Fibroblast of skin of scalp (primary cell): ENCODE measurements around the gene DNAI4. TPM values are rescaled to one million over a fixed set of nuclear protein-coding genes. Genes with fewer than 3 reads are reported as not detected.
"Not testable (repeated sequence)": the region's sequence is repeated elsewhere in the genome, so short reads cannot be mapped to it uniquely, and the experiment has no call there.

Experiments used
- DNase-seq: peaks from one replicate; pipeline ENCODE4 v3.0.0-alpha.2; 2013
- polyA plus RNA-seq, 2 experiments: library from polyadenylated mRNA; unstranded; fragments of 120-200 nt; gene quantifications; one replicate each; pipeline ENCODE4 v1.2.1, GENCODE V29; 2013; ENCODE audit not compliant: insufficient read length in 2 of 2

The DNAI4 gene, protein sequence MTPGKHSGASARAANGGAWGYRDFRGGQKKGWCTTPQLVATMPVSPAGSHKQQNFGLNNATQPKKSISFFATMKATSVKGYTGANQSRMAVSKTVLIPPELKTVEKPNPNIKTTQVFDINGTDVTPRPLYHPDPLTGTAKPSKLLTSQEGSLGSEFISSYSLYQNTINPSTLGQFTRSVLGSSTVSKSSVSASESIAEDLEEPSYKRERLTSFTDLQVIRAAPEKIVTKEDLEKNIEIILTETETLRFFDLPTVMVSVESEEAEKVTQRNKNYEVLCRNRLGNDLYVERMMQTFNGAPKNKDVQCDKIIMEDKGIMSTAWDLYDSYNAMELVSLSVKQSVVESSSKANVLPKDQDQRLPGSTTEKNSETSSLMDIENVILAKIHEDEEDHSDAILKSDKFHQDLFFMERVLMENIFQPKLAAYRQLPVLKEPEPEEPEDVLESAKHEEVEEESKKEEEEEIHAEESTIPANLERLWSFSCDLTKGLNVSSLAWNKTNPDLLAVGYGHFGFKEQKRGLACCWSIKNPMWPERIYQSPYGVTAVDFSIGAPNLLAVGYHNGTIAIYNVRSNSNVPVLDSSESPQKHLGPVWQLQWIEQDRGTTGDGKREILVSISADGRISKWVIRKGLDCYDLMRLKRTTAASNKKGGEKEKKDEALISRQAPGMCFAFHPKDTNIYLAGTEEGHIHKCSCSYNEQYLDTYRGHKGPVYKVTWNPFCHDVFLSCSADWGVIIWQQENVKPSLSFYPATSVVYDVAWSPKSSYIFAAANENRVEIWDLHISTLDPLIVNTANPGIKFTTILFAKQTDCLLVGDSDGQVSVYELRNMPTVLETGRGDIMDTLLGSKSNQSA
- 1.5 TPM for polyA plus RNA-seq (2013, experiment 1 of 2; ENCODE audit: insufficient read length)
- polyA plus RNA-seq (2013, experiment 2 of 2; ENCODE audit: insufficient read length), result 1.8 TPM

DNA sequence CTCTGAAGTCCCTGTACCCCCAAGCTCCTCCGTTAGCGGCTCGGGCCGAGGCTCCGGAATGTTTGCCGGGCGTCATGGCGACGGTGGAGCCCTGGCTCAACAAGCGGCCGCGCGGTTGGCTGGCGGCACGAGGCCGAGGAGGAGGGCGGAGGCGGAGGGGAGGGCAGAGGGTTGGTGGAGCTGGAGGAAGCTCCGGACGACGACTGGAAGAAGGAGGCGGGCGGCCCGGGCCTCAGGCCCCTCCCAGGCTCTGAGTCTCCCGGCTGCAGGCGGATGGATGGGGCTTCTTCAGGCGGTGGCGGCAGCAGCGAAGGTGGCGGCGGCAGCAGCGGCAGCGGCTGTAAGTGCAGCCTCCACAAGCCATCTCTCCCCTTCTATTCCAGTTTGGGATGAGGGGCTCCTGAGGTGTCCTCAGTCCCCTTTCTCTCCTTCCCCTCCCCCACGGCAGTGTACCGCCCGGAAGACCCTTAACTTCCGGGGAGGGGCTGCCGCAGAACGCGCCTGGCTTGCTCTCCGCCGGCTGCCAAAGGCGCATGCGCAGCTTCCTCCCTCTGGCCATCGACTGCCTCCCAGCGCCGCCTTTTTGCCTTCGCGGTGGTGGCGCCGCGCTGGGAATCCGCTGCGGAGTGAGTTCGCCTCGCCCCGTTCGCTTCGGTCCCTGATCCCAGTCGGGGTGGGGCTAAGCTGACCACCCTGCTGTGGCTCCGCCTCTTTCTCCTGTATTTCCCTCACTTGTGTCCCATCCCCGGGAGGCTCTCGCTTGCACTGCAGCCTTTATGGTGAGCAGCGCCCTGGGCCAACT lies at the start of gene DNAI4, which contains the start of gene MIER1:
Gene DNAI4 (minus strand): TSS at position 101 of the 802 bp plus-strand sequence. CDS start 25 bp downstream, at position 76.
Gene MIER1 (plus strand): TSS at position 235 of the 802 bp plus-strand sequence. CDS start 39 bp downstream, at position 274.
- peak; percentile 99 for DNase-seq

DNA sequence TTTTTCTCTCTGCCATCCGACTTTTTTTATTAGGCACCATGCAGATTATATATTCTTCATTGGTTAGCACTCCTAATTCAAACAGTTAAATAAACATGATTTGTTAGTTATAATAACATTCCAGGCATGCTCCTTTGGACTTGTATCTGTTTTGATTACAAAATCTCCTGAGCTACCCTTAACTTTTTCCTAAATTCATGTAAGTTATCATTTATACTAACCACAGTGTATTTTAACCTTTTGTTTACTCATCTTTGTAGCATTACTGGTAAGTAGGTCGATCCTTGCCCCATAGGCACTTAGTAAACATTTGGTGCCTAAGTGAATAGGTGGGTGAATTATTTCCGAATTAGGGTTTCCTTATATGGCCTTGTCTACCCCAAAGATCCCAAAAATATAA lies 43.9 kb upstream of the DNAI4 start:
- peak; percentile 11 for DNase-seq

- DNase-seq, result not testable (repeated sequence)
Observed at GRCh38 chr1:66966188-66966873, 41.7 kb upstream of the DNAI4 start.

GRCh38 chr1:66957938-66958337 lies 33.3 kb upstream of the DNAI4 start:
- no peak for DNase-seq

- DNase-seq, result no peak
Observed at GRCh38 chr1:66954208-66954607, 29.6 kb upstream of the DNAI4 start.

DNA sequence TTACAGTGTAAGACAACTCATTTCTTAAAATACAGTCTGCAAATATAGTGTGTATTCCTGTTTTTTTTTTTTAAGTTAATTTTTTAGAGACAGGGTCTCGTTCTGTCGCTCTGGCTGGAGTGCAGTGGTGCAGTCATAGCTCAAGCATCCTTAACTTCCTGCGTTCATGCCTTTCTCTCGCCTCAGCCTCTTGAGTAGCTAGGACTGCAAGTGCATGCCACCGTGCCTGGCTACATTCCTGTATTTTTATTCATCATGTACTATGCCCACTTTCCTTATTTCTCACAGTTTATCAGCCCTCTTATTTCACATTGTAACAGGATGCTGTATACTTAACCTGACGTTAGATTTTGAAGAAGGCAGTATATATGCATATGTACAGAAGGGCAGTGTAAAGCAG lies 26.9 kb upstream of the DNAI4 start:
- peak; percentile 80 for DNase-seq

DNA sequence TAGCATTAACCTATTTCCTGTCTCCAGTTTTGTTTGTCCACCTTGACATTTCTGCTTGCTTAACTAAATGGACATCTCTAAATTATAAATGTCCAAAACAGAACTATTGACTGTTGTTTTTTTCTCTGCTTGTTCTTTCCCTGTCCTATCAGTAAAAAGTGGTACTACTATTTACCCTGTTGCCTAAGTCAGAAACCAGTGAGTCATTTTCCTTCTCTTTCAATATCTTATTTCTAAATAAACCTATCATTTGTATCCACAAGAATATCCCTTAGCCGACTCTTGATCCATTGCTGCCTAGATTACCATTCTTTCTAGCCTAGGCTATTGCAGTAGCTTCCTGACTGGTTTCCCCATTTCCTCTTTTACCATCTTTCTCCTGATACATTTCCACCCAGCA lies 22.6 kb upstream of the DNAI4 start:
- no peak for DNase-seq

DNA sequence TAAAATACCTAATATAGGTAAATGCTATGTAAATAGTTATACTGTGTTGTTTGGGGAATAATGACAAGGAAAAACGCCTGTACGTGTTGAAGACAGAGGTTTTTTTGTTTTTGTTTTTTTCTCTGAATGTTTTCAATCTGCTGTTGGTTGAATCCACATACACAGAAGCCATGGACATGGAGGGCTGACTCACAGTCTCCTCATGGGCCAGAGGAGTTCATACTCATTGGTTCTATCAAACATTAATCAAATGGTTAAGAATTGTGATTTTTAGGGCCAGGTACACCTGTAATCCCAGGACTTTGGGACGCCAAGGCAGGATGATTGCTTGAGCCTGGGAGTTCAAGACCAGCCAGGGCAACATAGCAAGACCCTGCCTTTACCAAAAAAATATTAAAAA lies 20.7 kb upstream of the DNAI4 start:
- no peak for DNase-seq

DNA sequence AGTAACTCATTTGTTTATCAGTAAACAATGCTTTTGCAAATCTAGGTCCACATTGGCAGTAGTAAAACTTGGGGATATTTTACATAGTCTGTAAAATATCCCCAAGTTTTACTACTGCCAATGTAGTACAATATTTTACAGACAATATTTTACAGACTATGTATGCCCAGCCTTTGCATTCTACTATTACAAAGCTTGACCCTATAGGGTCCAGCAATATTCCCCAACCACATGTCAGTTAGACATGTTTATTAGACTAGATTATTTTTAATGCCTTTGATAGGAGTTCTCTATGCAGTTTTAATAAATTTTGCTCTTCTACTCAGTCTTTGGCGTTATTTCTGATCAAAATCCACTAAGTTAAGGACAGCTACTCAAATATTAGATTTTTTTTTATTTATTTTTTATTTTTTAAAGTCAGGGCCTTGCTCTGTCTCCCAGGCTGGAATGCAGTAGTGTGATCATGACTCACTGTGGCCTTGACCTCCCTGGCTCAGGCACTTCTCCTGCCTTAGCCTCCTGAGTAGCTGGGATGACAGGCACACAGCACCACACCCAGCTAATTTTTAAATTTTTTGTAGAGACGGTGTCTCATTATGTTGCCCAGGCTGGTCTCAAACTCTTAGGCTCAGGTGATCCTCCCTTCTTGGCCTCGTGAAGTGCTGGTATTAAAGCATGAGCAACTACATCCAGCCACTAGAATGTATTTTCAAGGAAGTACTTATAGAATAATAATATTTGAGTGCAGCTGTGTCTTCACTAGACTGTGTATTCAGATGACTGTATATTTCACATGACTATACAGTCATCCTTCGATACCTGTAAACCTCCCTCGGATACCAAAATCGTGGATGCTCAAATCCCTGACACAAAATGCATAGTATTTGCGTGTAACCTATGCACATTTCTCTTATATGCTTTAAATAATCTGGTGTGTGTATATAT lies 19.9 kb upstream of the DNAI4 start:
- DNase-seq, result peak; percentile 72

DNA sequence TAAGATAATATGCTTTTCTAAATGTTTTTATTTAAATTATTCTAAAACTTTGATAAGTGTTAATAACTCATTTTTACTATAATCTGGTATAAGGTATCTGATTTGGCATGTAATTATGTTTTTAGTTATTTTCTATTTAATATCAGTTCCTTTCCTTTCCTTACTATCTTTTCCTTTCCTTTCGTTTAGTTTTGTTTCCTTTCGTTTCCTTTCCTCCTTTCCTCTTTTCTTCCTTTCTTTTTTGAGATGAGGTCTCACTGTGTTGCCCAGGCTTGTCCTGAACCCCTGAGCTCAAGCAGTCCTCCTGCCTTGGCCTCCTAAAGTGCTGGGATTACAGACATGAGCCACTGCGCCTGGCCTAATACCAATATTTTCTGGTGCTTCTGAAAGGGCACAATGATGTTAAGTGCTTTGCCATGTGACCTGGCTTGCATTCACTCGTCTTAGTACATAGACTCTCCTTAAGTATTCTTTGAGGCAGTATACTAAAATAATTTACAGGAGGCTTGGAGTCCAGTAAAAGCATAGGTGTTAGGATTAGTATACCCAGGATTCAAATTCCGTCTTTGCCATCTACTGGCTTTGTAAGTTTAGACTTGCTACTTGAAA lies 18.8 kb upstream of the DNAI4 start:
- no peak for DNase-seq

- DNase-seq, result no peak
Observed at GRCh38 chr1:66940981-66941380, 16.3 kb upstream of the DNAI4 start.

- peak; percentile 74 for DNase-seq
Observed at GRCh38 chr1:66938613-66939012, 14.0 kb upstream of the DNAI4 start.

- DNase-seq, result no peak
Observed at GRCh38 chr1:66937529-66938234, 13.0 kb upstream of the DNAI4 start.

DNA sequence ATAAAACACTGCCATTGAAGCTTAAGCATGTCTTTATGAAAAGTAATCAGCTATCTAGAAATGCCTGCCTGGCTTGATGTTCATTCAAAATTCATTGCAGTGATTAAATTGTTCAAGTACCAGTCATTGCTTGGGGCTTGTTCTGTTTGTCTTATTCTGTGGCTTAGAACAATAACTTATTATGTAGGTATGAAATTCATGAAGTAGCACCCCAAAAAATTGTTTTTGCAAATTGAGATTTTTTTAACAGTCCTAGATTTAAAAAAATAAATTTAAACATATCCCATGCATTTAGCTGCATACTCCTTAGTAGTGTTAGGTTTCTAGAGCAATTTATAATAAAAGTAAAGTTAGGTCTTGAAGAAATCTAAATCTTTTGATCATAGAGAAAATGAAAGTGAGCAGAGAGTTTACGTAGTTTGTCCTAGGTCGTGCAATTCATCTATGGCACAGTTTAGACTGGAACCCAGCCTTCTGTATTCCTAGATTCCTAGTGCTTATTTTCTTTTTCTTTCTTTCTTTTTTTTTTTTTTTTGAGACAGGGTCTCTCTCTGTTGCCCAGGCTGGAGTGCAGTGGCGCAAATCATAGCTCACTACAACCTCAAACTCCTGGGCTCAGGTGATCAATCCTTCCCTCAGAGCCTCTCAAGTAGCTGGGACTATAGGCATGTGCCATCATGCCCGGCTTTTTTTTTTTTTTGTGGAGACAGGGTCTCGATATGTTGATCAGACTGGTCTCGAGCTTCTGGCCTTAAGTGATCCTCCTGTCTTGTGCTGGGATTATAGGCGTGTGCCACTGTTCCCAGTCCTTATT lies 9.4 kb upstream of the DNAI4 start:
- no peak for DNase-seq

- no peak for DNase-seq
Observed at GRCh38 chr1:66932291-66932690, 7.6 kb upstream of the DNAI4 start.

- DNase-seq, result no peak
Observed at GRCh38 chr1:66931590-66931989, 6.9 kb upstream of the DNAI4 start.

GRCh38 chr1:66930823-66931174 lies 6.1 kb upstream of the DNAI4 start:
- DNase-seq, result no peak

- DNase-seq, result peak; percentile 97
Observed at GRCh38 chr1:66929999-66930822, 5.6 kb upstream of the DNAI4 start.
